ENCODE results near the gene GPR27. TPM values are rescaled to one million over a fixed set of nuclear protein-coding genes. Genes with fewer than 3 reads are reported as not detected.

Gene GPR27
- total and polyA plus RNA-seq, 2 of the 8 experiments (the other 6 are each of a cell fraction or from before 2014, with no cell fraction given) = 11.3 to 12.5 TPM

DNA sequence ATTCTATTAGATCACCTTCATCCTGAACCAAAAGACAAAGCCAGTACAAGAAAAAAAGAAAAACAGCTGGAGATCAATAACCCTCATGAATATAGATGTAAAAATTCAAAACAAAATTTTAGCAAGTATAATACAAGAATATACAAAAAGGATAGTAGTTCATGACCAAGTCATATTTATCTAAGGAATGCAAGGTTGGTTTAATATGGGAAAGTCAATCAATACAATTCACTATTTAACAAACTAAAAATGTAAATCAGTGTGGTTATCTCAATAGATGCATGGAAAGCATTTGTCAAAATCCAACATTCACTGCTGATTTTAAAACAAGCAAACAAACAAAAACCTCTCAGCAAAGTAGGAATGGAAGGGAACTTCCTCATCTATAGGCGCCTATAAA lies 11.0 kb upstream of the GPR27 start (continued):
- TF ChIP-seq CHD7 (IDR thresholded peaks at IDR 0.05; ENCODE audit: insufficient replicate concordance, low read length) (no peak), POU5F1 (IDR thresholded peaks at IDR 0.05; ENCODE audit: low read depth, low read length) (no peak), PHF8 (conservative IDR thresholded peaks at IDR 0.05; ENCODE audit: low read depth, low read length) (no peak), NRF1 (IDR thresholded peaks at IDR 0.05; ENCODE audit: low read depth, low read length) (no peak), SP1 (IDR thresholded peaks at IDR 0.05; ENCODE audit: low read depth, low read length) (no peak), CEBPB (IDR thresholded peaks at IDR 0.05; ENCODE audit: low read depth, low read length) (no peak), SP4 (IDR thresholded peaks at IDR 0.05; ENCODE audit: low read length) (no peak), RBBP5 (IDR thresholded peaks at IDR 0.05; ENCODE audit: borderline replicate concordance, low read depth, low read length) (no peak), ATF3 (IDR thresholded peaks at IDR 0.05; ENCODE audit: insufficient read depth, low read depth, low read length) (no peak), BACH1 (IDR thresholded peaks at IDR 0.05; ENCODE audit: low read length) (no peak), SIX5 (IDR thresholded peaks at IDR 0.05; ENCODE audit: low read depth, low read length) (no peak)

Data from H1 (cell line).